ENCODE measurements around the gene S100A16.

DNA sequence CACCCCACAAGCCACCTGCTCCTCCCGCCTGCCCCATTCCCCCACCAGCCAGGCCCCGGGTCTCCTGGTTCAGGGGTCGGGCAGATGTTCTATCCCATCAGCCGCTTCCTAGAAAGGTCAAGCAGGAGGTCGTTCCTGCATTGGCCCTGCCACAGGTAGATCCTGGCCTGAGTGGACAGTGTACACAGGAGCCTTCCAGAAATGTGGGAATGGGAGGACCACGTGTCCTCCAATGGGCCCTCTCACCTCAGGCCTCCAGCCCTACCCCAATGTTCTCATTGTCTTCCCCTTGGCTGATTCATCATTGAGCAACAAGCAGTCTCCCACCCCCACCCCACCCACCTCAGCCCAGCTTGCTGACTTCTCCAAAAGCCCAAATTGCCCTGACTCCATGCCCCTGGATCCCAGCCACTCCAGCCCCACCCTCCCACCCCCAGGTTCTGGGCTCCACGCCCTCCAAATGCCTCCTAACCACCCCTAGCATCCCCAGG, 2.1 kb downstream of the S100A16 start:
- TF ChIP-seq, protein P1, sequence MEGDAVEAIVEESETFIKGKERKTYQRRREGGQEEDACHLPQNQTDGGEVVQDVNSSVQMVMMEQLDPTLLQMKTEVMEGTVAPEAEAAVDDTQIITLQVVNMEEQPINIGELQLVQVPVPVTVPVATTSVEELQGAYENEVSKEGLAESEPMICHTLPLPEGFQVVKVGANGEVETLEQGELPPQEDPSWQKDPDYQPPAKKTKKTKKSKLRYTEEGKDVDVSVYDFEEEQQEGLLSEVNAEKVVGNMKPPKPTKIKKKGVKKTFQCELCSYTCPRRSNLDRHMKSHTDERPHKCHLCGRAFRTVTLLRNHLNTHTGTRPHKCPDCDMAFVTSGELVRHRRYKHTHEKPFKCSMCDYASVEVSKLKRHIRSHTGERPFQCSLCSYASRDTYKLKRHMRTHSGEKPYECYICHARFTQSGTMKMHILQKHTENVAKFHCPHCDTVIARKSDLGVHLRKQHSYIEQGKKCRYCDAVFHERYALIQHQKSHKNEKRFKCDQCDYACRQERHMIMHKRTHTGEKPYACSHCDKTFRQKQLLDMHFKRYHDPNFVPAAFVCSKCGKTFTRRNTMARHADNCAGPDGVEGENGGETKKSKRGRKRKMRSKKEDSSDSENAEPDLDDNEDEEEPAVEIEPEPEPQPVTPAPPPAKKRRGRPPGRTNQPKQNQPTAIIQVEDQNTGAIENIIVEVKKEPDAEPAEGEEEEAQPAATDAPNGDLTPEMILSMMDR (conservative IDR thresholded peaks at IDR 0.05 in 1 of 2, IDR thresholded peaks at IDR 0.05 in 1 of 2; ENCODE audit: low read depth in 1 of 2, low read length in 2 of 2) = no peak
- TF ChIP-seq EZH2 (IDR thresholded peaks at IDR 0.05; ENCODE audit: low read length, missing control alignments) = no peak
